GDM1 (cell line): ENCODE results near the gene EIF3F.

Experiments
- DNase-seq: peaks from one replicate; lab custom pipeline; 2025; lab: John Stamatoyannopoulos, UW

EIF3F gene

GRCh38 chr11:7994581-7995278 lies 7.6 kb downstream of the EIF3F start:
- DNase-seq: no peak

GRCh38 chr11:7999795-8000194 lies 12.7 kb downstream of the EIF3F start:
- DNase-seq: no peak

DNA sequence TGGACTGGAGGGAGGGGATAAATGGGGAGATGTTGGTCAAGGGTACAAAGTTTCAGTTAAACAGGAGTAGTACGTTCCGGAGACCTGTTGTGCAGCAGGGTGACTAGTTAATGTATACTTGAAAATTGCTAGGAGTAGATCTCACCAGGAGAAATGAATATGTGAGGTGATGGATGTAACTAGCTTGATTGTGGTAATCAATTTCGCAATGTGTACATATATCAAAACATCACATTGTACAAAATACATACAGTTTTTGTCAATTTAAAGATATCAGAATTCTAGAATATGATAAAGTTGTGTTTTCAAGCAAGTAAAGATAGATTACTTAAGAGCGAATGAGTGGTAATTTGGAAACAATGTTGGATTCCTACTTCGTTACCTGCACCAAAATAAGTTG lies 13.3 kb downstream of the EIF3F start:
- DNase-seq: no peak

DNA sequence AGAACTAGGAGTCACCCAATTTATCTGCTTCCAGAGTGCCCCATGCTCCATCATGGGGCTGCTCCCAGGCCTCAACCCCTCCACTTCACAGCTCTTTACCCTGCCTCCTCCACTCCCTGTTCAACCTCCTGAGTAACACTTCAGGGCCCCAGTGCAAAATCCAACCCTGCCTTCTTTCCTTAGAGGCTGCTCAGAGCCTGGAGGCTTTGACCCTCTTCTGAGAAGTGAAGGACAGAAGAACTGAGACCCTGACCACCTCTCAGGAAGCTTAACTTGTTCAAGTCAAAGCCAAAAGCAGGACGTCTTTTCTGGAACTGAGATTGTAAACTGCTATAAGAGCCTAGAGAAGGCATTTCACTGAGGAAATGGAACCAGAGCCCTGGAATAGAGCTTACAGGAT lies 15.5 kb downstream of the EIF3F start:
- DNase-seq: no peak

DNA sequence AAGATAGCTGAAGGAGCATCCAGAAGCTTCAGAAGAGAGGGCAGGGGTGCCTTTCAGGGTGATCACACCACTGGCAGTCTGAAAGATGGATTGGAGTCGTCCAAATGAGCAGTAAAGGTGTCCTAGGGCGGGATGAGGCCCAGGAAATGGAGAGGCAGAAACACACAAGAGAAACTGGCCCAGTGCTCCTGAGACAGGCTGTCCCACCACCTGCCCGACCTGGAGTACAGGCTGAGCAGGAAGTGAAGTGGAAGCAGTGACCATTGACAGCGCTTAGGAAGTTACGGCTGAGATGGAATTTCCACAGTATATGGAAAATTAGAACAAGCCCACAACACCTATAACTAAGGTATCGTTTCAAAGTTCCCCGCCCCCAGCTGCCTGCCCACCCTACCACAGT lies 16.1 kb downstream of the EIF3F start:
- no peak for DNase-seq

DNA sequence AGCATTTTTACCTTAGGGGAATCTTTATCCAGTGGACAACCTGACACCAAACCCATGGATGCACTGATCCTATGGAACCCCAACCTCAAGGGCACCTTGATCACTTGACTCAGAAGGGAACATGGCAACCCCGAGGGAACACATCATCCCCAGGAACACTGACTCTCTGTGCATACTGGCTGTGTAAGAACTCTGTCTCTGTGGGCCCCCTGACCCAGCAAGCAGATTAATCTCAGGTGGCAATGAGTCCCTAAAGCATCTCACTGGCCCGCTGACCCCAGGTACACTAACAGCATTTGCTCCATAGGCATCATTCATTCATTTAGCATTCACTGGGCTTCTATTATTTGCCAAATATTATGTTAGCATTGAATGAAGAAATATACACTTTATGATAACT lies 16.9 kb downstream of the EIF3F start:
- DNase-seq: no peak

GRCh38 chr11:8005556-8005955 lies 18.4 kb downstream of the EIF3F start:
- DNase-seq: no peak

- no peak for DNase-seq
Measured at GRCh38 chr11:8006349-8006977, 19.3 kb downstream of the EIF3F start.

DNA sequence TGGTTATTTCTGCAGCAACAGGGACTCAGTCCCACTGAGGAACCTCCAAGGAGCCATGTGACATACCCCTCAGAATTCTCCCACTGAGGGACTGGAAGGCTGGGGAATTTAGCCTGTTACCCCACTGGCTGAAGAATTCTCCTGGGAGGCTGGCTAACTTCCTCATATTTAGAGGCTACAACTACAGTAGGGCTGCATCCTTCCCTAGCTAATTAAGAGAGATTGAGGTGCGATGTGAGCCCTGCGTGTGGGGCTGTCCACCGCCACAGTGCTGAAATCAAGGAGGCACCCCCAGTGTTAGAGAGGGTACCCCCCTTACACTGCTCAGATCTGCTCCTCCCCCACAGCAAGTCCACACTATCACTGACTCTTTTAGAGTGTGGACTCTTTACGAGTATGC lies 21.1 kb downstream of the EIF3F start:
- no peak for DNase-seq

DNA sequence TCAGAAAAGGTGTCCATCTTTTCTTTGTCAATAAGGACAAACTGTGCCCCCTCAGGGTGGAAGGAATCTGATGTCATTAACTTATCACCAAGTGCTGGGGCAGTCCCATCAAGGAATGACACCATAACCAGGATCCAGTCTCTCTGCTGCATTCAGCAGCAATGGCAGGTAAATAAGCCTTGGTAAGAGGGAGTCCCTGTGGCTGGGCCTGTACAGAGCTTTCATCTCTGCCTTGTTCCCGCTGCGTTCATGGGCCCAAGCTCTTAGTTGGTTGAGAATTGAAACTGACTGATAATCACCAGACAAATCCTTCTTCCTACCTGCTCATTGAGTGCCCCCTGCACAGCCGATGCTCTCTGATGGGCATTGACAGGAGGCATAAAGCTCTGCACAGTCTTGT lies 22.7 kb downstream of the EIF3F start:
- DNase-seq: no peak

- DNase-seq: no peak
Measured at GRCh38 chr11:8011371-8011770, 24.2 kb downstream of the EIF3F start.

- DNase-seq: no peak
Measured at GRCh38 chr11:8011981-8012444, 24.9 kb downstream of the EIF3F start.

GRCh38 chr11:8013833-8014232 lies 26.7 kb downstream of the EIF3F start:
- no peak for DNase-seq

DNA sequence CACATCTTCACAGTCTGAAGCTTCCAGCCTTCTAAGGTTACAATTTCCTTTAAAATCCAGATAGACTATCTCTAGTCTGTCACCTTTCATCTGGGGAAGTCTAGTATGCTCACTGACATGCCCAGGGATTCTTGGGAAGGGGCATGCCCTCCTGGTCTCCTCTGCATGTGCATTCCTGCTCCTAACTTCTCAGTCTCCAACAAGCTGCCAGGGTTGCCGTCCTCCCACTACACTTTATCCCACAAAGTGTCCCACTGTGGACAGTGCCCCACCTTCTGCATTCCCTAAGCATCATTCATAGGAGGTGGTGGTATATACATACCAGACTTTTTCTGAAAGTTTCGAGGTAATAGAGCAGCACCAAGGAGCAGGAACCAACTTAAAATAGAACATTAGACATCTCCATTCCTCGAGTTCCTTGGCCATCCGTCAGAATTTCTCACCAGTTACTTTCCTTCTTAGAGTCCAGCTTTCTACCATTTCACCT lies 28.7 kb downstream of the EIF3F start:
- DNase-seq: no peak

- DNase-seq: no peak
Measured at GRCh38 chr11:8016440-8016839, 29.3 kb downstream of the EIF3F start.

DNA sequence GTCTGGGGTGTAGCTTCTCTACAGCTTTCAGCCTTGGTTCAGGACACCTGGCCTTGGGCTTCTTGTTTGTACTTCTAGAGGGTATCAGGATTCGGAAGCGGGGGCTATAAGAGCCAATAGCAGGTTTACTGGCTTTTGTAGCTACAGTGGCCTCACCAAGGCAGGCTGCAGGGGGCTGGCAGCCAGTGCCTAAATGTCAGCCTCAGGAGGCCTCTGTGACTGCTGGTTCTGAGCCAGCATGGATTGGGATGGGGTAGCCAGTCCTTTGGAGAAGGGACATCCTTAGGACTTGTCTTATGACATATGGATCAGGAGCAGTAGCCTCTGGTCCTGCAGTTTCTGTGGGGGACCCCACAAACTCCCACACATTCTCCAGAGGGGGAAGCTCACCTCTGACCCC lies 29.9 kb downstream of the EIF3F start:
- no peak for DNase-seq

- DNase-seq: no peak
Measured at GRCh38 chr11:8017894-8018483, 30.9 kb downstream of the EIF3F start.

GRCh38 chr11:8018484-8019313 lies 31.6 kb downstream of the EIF3F start:
- DNase-seq: no peak

DNA sequence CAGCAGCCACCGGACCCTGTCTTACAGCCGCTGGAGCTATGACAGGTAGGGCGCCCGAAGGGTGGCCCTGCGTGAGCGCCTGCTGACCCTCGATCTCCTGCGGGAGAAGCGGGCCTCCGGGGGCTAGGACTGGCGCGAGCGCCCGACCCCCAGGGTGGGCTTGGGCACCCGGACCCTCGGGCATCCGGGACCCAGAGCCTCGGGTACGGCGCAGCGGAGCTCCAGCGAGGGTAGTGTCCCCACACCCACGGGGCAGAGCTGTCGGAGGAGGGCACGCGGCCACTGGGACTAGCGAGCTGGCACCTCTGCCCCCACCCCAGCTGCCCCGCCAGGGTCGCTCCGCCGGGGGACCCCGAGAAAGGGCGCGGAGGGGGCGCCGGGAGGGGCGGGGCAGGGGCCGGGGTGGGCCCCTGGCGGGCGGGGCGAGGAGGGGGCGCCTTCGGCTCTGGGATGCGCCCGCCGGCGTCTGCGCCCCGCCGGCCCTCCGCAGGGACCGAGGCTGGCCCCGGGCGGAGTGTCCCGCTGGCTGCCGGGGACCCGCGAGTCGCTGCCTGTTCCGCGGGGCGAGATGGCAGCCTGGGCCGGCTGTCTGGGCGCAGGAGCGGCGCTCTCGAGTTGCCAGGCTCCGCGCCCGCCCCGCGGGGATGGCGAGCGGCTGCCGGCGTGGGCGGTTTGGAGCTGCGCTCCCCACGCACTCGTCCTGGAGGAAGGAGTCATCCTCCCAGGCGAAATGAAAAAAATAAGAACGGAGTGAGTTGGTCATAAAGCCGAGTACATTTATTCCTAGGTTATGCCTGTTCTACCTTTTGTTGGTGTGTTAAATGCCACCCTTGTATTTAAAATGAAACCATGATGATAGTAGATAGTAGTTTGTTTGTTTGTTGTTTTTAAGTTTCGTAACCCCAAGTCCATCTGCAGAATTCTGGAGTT lies 32.4 kb downstream of the EIF3F start:
- DNase-seq: no peak

GRCh38 chr11:8020244-8020597 lies 33.1 kb downstream of the EIF3F start:
- DNase-seq: no peak

GRCh38 chr11:8021920-8022319 lies 34.8 kb downstream of the EIF3F start:
- DNase-seq: no peak
